HUDEP-2 (cell line): Measurements from ENCODE around the gene MXI1.
"Not testable (repeated sequence)": the region's sequence is repeated elsewhere in the genome, so short reads cannot be mapped to it uniquely, and the experiment has no call there.

Experiments used
- DNase-seq, 76 experiments: peaks; one replicate each; lab custom pipeline; 2025; ENCODE audit not compliant: unreplicated experiment in 76 of 76; lab: John Stamatoyannopoulos, UW

MXI1 gene

GRCh38 chr10:110179220-110179619 lies 28.2 kb upstream of the MXI1 start:
- DNase-seq: no peak

GRCh38 chr10:110181451-110181850 lies 26.0 kb upstream of the MXI1 start:
- no peak for DNase-seq

GRCh38 chr10:110181911-110182310 lies 25.5 kb upstream of the MXI1 start:
- DNase-seq: no peak

- DNase-seq: no peak
Observed at GRCh38 chr10:110184398-110184797, 23.0 kb upstream of the MXI1 start.

GRCh38 chr10:110185646-110186182 lies 21.7 kb upstream of the MXI1 start:
- not testable (repeated sequence) for DNase-seq

- no peak for DNase-seq
Observed at GRCh38 chr10:110190170-110190569, 17.2 kb upstream of the MXI1 start.

- DNase-seq: peak in 54 of 76 experiments; percentile 12 to 84 (median 40)
Observed at GRCh38 chr10:110192552-110192951, 14.9 kb upstream of the MXI1 start.

GRCh38 chr10:110200503-110200902 lies 6.9 kb upstream of the MXI1 start:
- no peak for DNase-seq

GRCh38 chr10:110201046-110201445 lies 6.4 kb upstream of the MXI1 start:
- DNase-seq: not testable (repeated sequence)

GRCh38 chr10:110203500-110204455 lies 3.6 kb upstream of the MXI1 start:
- no peak for DNase-seq

- DNase-seq: no peak
Observed at GRCh38 chr10:110205051-110205675, 2.2 kb upstream of the MXI1 start.

- DNase-seq: peak in 42 of 76 experiments; percentile 8 to 66 (median 35)
Observed at GRCh38 chr10:110207805-110208613, 604 bp downstream of the MXI1 start.

- DNase-seq: peak in 46 of 76 experiments; percentile 13 to 63 (median 36)
Observed at GRCh38 chr10:110208614-110209453, 1.4 kb downstream of the MXI1 start.

- peak in 53 of 76 experiments; percentile 3 to 71 (median 48) for DNase-seq
Observed at GRCh38 chr10:110209454-110209925, 2.1 kb downstream of the MXI1 start.

- DNase-seq: peak in 13 of 76 experiments; percentile 20 to 71 (median 54)
Observed at GRCh38 chr10:110209926-110210673, 2.7 kb downstream of the MXI1 start.

- peak; percentile 20 to 98 (median 93) for DNase-seq
Observed at GRCh38 chr10:110210674-110211464, 3.5 kb downstream of the MXI1 start.

GRCh38 chr10:110211465-110211843 lies 4.0 kb downstream of the MXI1 start:
- peak in 1 of 76 experiments; percentile 53 for DNase-seq
